CD1c-positive myeloid dendritic cell (primary cell): Measurements from ENCODE around the gene BLACAT1.
"Not testable (repeated sequence)": the region's sequence is repeated elsewhere in the genome, so short reads cannot be mapped to it uniquely, and the experiment has no call there.

Experiments
- DNase-seq: peaks from one replicate; pipeline ENCODE4 v3.0.0-alpha.2; 2016; ENCODE audit errors: extremely low spot score

BLACAT1 gene

GRCh38 chr1:205441716-205442050, 14.2 kb downstream of the BLACAT1 start:
- DNase-seq, result no peak

- DNase-seq, result no peak
Observed at GRCh38 chr1:205441318-205441633, 14.6 kb downstream of the BLACAT1 start.

GRCh38 chr1:205440476-205441317, 15.1 kb downstream of the BLACAT1 start:
- DNase-seq, result peak; percentile 60

- no peak for DNase-seq
Observed at GRCh38 chr1:205440121-205440475, 15.7 kb downstream of the BLACAT1 start.

- DNase-seq, result peak; percentile 51
Observed at GRCh38 chr1:205438213-205439158, 17.4 kb downstream of the BLACAT1 start.

GRCh38 chr1:205437570-205437969, 18.3 kb downstream of the BLACAT1 start:
- no peak for DNase-seq

- DNase-seq, result peak; percentile 22
Observed at GRCh38 chr1:205436776-205437410, 19.0 kb downstream of the BLACAT1 start.

GRCh38 chr1:205435578-205436573, 20.0 kb downstream of the BLACAT1 start:
- DNase-seq, result peak; percentile 25

GRCh38 chr1:205434738-205435137, 21.1 kb downstream of the BLACAT1 start:
- DNase-seq, result no peak

- DNase-seq, result not testable (repeated sequence)
Observed at GRCh38 chr1:205432692-205433091, 23.2 kb downstream of the BLACAT1 start.

GRCh38 chr1:205432116-205432515, 23.7 kb downstream of the BLACAT1 start:
- DNase-seq, result no peak

GRCh38 chr1:205430696-205431305, 25.0 kb downstream of the BLACAT1 start:
- peak; percentile 60 for DNase-seq

- no peak for DNase-seq
Observed at GRCh38 chr1:205429762-205430695, 25.8 kb downstream of the BLACAT1 start.

- DNase-seq, result no peak
Observed at GRCh38 chr1:205424901-205425600, 30.8 kb downstream of the BLACAT1 start.

- no peak for DNase-seq
Observed at GRCh38 chr1:205423814-205424399, 31.9 kb downstream of the BLACAT1 start.

- DNase-seq, result no peak
Observed at GRCh38 chr1:205422993-205423642, 32.7 kb downstream of the BLACAT1 start.

- DNase-seq, result no peak
Observed at GRCh38 chr1:205421798-205422197, 34.0 kb downstream of the BLACAT1 start, which contains the start of gene LEMD1. TSS of gene LEMD1 (minus strand) at chr1:205422056. CDS start at chr1:205420536, 1,520 bp downstream.

GRCh38 chr1:205420938-205421337, 34.9 kb downstream of the BLACAT1 start:
- DNase-seq, result no peak
